Liver (tissue), 2 donors: ENCODE measurements around the gene SOX6.

Source experiments
- TF ChIP-seq, protein P1 (sequence below): fragments of 150-350 bp; IDR thresholded peaks from 2 replicates; pipeline ENCODE4 v1.5.1; 2017; ENCODE audit warnings: improper control_type of control experiment, low read depth, low read length; ENCODE audit not compliant: missing input control
- TF ChIP-seq, protein P2 (sequence below): IDR thresholded peaks from 2 replicates; pipeline ENCODE4 v1.6.1; 2016; ENCODE audit warnings: antibody characterized with exemption, mild to moderate bottlenecking
- donor health status: healthy.

DNA sequence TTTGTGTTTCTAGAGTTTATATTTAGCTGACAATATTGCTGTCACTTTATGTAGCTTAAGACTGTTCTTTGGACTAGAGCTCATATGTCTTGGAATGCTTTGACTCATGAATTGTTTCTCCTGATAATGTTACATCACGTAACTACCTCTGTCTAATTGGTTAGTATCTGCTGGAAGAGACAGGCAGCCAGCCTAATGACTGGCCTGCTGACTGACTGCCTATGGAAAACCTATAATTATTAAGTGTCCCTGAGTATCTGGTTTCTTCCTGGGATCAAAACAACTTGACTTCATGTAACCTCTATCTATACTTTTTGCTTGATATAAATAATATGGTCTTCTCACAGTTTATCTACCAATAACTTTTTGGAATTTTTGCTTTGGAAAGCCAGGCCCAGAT, 9.4 kb downstream of the SOX6 start:
- TF ChIP-seq, protein P1, sequence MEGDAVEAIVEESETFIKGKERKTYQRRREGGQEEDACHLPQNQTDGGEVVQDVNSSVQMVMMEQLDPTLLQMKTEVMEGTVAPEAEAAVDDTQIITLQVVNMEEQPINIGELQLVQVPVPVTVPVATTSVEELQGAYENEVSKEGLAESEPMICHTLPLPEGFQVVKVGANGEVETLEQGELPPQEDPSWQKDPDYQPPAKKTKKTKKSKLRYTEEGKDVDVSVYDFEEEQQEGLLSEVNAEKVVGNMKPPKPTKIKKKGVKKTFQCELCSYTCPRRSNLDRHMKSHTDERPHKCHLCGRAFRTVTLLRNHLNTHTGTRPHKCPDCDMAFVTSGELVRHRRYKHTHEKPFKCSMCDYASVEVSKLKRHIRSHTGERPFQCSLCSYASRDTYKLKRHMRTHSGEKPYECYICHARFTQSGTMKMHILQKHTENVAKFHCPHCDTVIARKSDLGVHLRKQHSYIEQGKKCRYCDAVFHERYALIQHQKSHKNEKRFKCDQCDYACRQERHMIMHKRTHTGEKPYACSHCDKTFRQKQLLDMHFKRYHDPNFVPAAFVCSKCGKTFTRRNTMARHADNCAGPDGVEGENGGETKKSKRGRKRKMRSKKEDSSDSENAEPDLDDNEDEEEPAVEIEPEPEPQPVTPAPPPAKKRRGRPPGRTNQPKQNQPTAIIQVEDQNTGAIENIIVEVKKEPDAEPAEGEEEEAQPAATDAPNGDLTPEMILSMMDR = no peak
- TF ChIP-seq, protein P2, sequence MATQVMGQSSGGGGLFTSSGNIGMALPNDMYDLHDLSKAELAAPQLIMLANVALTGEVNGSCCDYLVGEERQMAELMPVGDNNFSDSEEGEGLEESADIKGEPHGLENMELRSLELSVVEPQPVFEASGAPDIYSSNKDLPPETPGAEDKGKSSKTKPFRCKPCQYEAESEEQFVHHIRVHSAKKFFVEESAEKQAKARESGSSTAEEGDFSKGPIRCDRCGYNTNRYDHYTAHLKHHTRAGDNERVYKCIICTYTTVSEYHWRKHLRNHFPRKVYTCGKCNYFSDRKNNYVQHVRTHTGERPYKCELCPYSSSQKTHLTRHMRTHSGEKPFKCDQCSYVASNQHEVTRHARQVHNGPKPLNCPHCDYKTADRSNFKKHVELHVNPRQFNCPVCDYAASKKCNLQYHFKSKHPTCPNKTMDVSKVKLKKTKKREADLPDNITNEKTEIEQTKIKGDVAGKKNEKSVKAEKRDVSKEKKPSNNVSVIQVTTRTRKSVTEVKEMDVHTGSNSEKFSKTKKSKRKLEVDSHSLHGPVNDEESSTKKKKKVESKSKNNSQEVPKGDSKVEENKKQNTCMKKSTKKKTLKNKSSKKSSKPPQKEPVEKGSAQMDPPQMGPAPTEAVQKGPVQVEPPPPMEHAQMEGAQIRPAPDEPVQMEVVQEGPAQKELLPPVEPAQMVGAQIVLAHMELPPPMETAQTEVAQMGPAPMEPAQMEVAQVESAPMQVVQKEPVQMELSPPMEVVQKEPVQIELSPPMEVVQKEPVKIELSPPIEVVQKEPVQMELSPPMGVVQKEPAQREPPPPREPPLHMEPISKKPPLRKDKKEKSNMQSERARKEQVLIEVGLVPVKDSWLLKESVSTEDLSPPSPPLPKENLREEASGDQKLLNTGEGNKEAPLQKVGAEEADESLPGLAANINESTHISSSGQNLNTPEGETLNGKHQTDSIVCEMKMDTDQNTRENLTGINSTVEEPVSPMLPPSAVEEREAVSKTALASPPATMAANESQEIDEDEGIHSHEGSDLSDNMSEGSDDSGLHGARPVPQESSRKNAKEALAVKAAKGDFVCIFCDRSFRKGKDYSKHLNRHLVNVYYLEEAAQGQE = no peak
